COLO829 (cell line): ENCODE results near the gene CTDSPL.
A peak's percentile ranks its signal among the peaks of the same experiment; 100 is the strongest.
"Not testable (repeated sequence)": the region's sequence is repeated elsewhere in the genome, so short reads cannot be mapped to it uniquely, and the experiment has no call there.

Source experiments
- DNase-seq: peaks from one replicate; pipeline ENCODE4 v3.0.0; 2012; ENCODE audit warnings: low spot score

CTDSPL gene

GRCh38 chr3:38019658-38020341 lies 158.1 kb downstream of the CTDSPL start:
- DNase-seq: no peak

- no peak for DNase-seq
Observed at GRCh38 chr3:38020342-38020726, 158.7 kb downstream of the CTDSPL start.

GRCh38 chr3:38021196-38021595 lies 159.5 kb downstream of the CTDSPL start:
- DNase-seq: no peak

GRCh38 chr3:38022301-38022700 lies 160.6 kb downstream of the CTDSPL start:
- DNase-seq: no peak

- DNase-seq: no peak
Observed at GRCh38 chr3:38022896-38023709, 161.4 kb downstream of the CTDSPL start.

GRCh38 chr3:38026856-38027255 lies 165.2 kb downstream of the CTDSPL start:
- no peak for DNase-seq

- DNase-seq: no peak
Observed at GRCh38 chr3:38027466-38028465, 166.1 kb downstream of the CTDSPL start.

GRCh38 chr3:38028621-38029361 lies 167.1 kb downstream of the CTDSPL start:
- no peak for DNase-seq

- DNase-seq: no peak
Observed at GRCh38 chr3:38029400-38030125, 167.9 kb downstream of the CTDSPL start, which contains the start of gene PLCD1. Gene PLCD1, minus strand, starts transcription at chr3:38029642. Its CDS starts 103 bp downstream, at chr3:38029539.

GRCh38 chr3:38030126-38031021 lies 168.7 kb downstream of the CTDSPL start:
- no peak for DNase-seq

GRCh38 chr3:38031022-38031994 lies 169.6 kb downstream of the CTDSPL start:
- peak; percentile 42 for DNase-seq

- no peak for DNase-seq
Observed at GRCh38 chr3:38032328-38032865, 170.7 kb downstream of the CTDSPL start.

- DNase-seq: not testable (repeated sequence)
Observed at GRCh38 chr3:38033586-38033985, 171.9 kb downstream of the CTDSPL start.
